ENCODE measurements around the gene CABLES1. TPM values are rescaled to one million over a fixed set of nuclear protein-coding genes. Genes with fewer than 3 reads are reported as not detected.
A peak's percentile ranks its signal among the peaks of the same experiment; 100 is the strongest.

The CABLES1 gene
- total and polyA plus RNA-seq, 2 experiments from 2014 or later: 7.2 to 10.8 TPM

GRCh38 chr18:23129355-23130002, 5.8 kb upstream of the CABLES1 start:
- H3K9me3 ChIP-seq (ENCODE audit: low read depth): no peaks in the 10 kb centered on the region
- H3K4me2 ChIP-seq: no peak overlapping the region
- H3K36me3 ChIP-seq (replicated peaks; ENCODE audit: insufficient read depth, low read depth): no peaks in the 10 kb centered on the region
- peaks cover 18% of the 10 kb centered on the region for H3K4me1 ChIP-seq (ENCODE audit: insufficient read depth)
- TF ChIP-seq EZH2 (IDR thresholded peaks at IDR 0.05; ENCODE audit: borderline replicate concordance): no peak
- no peak for TF ChIP-seq EZH2phosphoT487 (IDR thresholded peaks at IDR 0.05; ENCODE audit: low read depth, severe bottlenecking, unreplicated experiment)
- TF ChIP-seq, protein P1, sequence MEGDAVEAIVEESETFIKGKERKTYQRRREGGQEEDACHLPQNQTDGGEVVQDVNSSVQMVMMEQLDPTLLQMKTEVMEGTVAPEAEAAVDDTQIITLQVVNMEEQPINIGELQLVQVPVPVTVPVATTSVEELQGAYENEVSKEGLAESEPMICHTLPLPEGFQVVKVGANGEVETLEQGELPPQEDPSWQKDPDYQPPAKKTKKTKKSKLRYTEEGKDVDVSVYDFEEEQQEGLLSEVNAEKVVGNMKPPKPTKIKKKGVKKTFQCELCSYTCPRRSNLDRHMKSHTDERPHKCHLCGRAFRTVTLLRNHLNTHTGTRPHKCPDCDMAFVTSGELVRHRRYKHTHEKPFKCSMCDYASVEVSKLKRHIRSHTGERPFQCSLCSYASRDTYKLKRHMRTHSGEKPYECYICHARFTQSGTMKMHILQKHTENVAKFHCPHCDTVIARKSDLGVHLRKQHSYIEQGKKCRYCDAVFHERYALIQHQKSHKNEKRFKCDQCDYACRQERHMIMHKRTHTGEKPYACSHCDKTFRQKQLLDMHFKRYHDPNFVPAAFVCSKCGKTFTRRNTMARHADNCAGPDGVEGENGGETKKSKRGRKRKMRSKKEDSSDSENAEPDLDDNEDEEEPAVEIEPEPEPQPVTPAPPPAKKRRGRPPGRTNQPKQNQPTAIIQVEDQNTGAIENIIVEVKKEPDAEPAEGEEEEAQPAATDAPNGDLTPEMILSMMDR (IDR thresholded peaks at IDR 0.05; ENCODE audit: poor library complexity): no peak
- no peaks in the 10 kb centered on the region for H3K79me2 ChIP-seq
- no peak overlapping the region for H3K27ac ChIP-seq
- no peaks in the 10 kb centered on the region for H4K20me1 ChIP-seq (ENCODE audit: insufficient read depth, poor library complexity, severe bottlenecking)
- 79% methylated on average over 7 of the region's 8 CpGs for WGBS (ENCODE audit: low lambda C conversion rate, missing lambda C conversion rate)
- no peaks in the 10 kb centered on the region for H3K27me3 ChIP-seq
- H2AFZ ChIP-seq: no peak overlapping the region
- no peak for DNase-seq (ENCODE audit: low spot score)
- H3K9me2 ChIP-seq (replicated peaks; ENCODE audit: insufficient read depth): no peaks in the 10 kb centered on the region
- no peak overlapping the region for H3K4me3 ChIP-seq

GRCh38 chr18:23131693-23132319, 3.5 kb upstream of the CABLES1 start:
- peak; percentile 81 for DNase-seq (ENCODE audit: low spot score)
- Histone ChIP-seq H2AFZ (no peak overlapping the region), H3K4me2 (no peak overlapping the region)

DNA sequence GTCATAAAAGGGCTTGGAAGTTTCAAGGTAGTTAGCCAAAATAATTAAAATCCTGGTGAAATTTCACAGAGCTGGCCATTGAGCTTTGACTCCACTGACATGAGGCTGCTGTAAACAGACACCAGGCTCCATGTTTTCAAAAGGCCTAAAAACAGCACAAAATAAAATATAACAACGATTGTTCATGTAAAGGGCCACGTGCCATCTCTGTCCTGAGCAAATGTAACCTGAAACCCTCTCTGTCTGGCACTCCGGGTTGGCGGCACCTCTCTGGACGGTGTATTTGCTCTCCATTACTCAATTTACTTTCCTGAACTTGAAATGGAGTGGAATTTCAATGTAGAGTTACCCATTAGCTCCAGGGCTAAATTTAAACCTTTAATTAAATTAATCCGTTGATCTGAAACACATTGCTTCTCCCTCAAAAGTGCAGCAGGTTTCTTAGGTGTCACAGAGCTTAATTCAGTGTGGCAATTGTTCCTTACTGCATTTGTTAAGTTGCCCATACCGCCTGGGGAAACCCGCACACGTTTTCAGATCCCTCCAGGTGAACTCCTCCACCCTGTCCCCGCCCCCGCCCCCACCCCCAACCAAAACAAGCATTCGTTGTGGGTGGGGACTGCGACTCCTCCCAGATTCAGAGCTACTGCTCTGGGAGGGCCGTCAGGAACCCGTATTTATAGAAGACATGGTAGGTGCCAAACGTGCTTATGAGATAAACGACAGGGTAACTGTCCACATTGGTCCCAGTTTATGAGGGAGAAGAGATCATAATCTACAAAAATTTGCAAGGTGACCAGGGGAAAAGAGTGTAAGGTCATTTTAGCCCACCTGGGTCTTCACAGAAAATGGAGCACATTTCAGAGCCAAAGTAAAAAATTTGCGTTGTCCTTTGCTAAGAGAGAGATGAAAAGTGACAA, 1.2 kb upstream of the CABLES1 start:
- Histone ChIP-seq H3K9me2 (replicated peaks; ENCODE audit: insufficient read depth) (no peaks in the 10 kb centered on the region), H3K36me3 (replicated peaks; ENCODE audit: insufficient read depth, low read depth) (no peaks in the 10 kb centered on the region), H3K4me2 (peak overlapping the region; percentile 89), H4K20me1 (ENCODE audit: insufficient read depth, poor library complexity, severe bottlenecking) (no peaks in the 10 kb centered on the region), H3K4me3 (peak overlapping the region; percentile 56), H3K27ac (peak overlapping the region; percentile 50), H3K27me3 (no peaks in the 10 kb centered on the region), H3K79me2 (peaks cover 24% of the 10 kb centered on the region), H3K4me1 (ENCODE audit: insufficient read depth) (peaks cover 27% of the 10 kb centered on the region), H2AFZ (no peak overlapping the region), H3K9me3 (ENCODE audit: low read depth) (no peaks in the 10 kb centered on the region)
- TF ChIP-seq EZH2 (IDR thresholded peaks at IDR 0.05; ENCODE audit: borderline replicate concordance) (no peak), EZH2phosphoT487 (IDR thresholded peaks at IDR 0.05; ENCODE audit: low read depth, severe bottlenecking, unreplicated experiment) (no peak)
- TF ChIP-seq, protein P1 (IDR thresholded peaks at IDR 0.05; ENCODE audit: poor library complexity): no peak
- DNase-seq (ENCODE audit: low spot score): peak; percentile 70
- 9% methylated on average over 15 of the region's 18 CpGs for WGBS (ENCODE audit: low lambda C conversion rate, missing lambda C conversion rate)

More at GRCh38 chr18:23131693-23132319, 3.5 kb upstream of the CABLES1 start:
- no peaks in the 10 kb centered on the region for H4K20me1 ChIP-seq (ENCODE audit: insufficient read depth, poor library complexity, severe bottlenecking)
- peaks cover 3% of the 10 kb centered on the region for H3K79me2 ChIP-seq
- TF ChIP-seq EZH2 (IDR thresholded peaks at IDR 0.05; ENCODE audit: borderline replicate concordance): no peak
- TF ChIP-seq, protein P1 (IDR thresholded peaks at IDR 0.05; ENCODE audit: poor library complexity): peak; percentile 76
- no peak for TF ChIP-seq EZH2phosphoT487 (IDR thresholded peaks at IDR 0.05; ENCODE audit: low read depth, severe bottlenecking, unreplicated experiment)
- no peaks in the 10 kb centered on the region for H3K27me3 ChIP-seq
- no peak overlapping the region for H3K4me3 ChIP-seq
- peaks cover 27% of the 10 kb centered on the region for H3K4me1 ChIP-seq (ENCODE audit: insufficient read depth)
- no peaks in the 10 kb centered on the region for H3K9me3 ChIP-seq (ENCODE audit: low read depth)
- H3K27ac ChIP-seq: no peak overlapping the region
- 37% methylated on average over 8 of the region's 8 CpGs for WGBS (ENCODE audit: low lambda C conversion rate, missing lambda C conversion rate)
- no peaks in the 10 kb centered on the region for H3K36me3 ChIP-seq (replicated peaks; ENCODE audit: insufficient read depth, low read depth)
- H3K9me2 ChIP-seq (replicated peaks; ENCODE audit: insufficient read depth): no peaks in the 10 kb centered on the region
